H1 (cell line): Measurements from ENCODE around the gene DRAP1. TPM values are rescaled to one million over a fixed set of nuclear protein-coding genes. Genes with fewer than 3 reads are reported as not detected.

Source experiments
- CTCF ChIA-PET: fragments of 300-600 bp; sonication (Branson Sonifier 250); formaldehyde crosslinking; loops from one replicate; lab custom pipeline; 2021; ENCODE audit not compliant: partially characterized antibody; lab: Charles Lee
- POLR2A ChIA-PET: fragments of 300-600 bp; sonication (Branson Sonifier 250); formaldehyde crosslinking; loops from one replicate; lab custom pipeline; 2021; ENCODE audit warnings: inconsistent platforms; ENCODE audit not compliant: partially characterized antibody; lab: Charles Lee
- DNase-seq, 2 experiments: peaks; one replicate each; pipeline versions ENCODE4 v3.0.0 to v3.0.0-alpha.2; 2010 to 2022; ENCODE audit warnings: low spot score in 2 of 2, low read depth in 1 of 2, mixed read lengths in 1 of 2
- FAIRE-seq: peaks from 2 replicates; lab custom pipeline; 2011; peaks lifted over from hg19 to GRCh38; lab: Jason Lieb, UNC
- H2AFZ ChIP-seq: 2 replicates; pipeline ENCODE4 v1.8.1; 2012; ENCODE audit warnings: low read length, inconsistent platforms
- H2AK5ac ChIP-seq: 2 replicates; pipeline ENCODE4 v1.6.1; 2013; ENCODE audit warnings: low read depth, low read length
- H2BK120ac ChIP-seq: replicated peaks from 2 replicates; pipeline ENCODE3; 2013; ENCODE audit warnings: low read depth, low read length, inconsistent platforms
- H2BK12ac ChIP-seq: 2 replicates; pipeline ENCODE4 v1.6.1; 2013; ENCODE audit warnings: low read depth, low read length
- H2BK15ac ChIP-seq: 2 replicates; pipeline ENCODE4 v1.6.1; 2013; ENCODE audit warnings: low read length
- H2BK20ac ChIP-seq: 2 replicates; pipeline ENCODE4 v1.6.1; 2013; ENCODE audit warnings: low read length
- H2BK5ac ChIP-seq: 2 replicates; pipeline ENCODE4 v1.6.1; 2013; ENCODE audit warnings: low read depth, low read length
- H3K14ac ChIP-seq: 2 replicates; pipeline ENCODE4 v1.6.1; 2013; ENCODE audit warnings: inconsistent platforms; ENCODE audit not compliant: insufficient read length
- H3K18ac ChIP-seq: 2 replicates; pipeline ENCODE4 v1.6.1; 2013; ENCODE audit warnings: low read length; ENCODE audit errors: extremely low read depth
- H3K23ac ChIP-seq: 2 replicates; pipeline ENCODE4 v1.6.1; 2013; ENCODE audit warnings: inconsistent platforms; ENCODE audit not compliant: insufficient read length
- H3K23me2 ChIP-seq: 2 replicates; pipeline ENCODE4 v1.6.1; 2013; ENCODE audit warnings: low read depth, low read length
- H3K27ac ChIP-seq: 2 replicates; pipeline ENCODE4 v1.6.1; 2011; ENCODE audit warnings: low read depth, low read length, inconsistent platforms
- H3K27me3 ChIP-seq, 4 experiments: replicated peaks in 1 of 4; 1 replicate in 1 of 4; 2 replicates in 3 of 4; pipeline versions ENCODE4 v1.6.1 to v1.8.1; 2011 to 2013; ENCODE audit warnings: low read length in 3 of 4, mild to moderate bottlenecking in 3 of 4, inconsistent platforms in 2 of 4, mixed read lengths in 2 of 4, moderate library complexity in 1 of 4; ENCODE audit not compliant: control insufficient read depth in 3 of 4, insufficient read depth in 3 of 4; ENCODE audit errors: extremely low read depth in 1 of 4
- H3K36me3 ChIP-seq, 4 experiments: 2 replicates each; pipeline versions ENCODE4 v1.6.1 to v1.8.1; 2011 to 2013; ENCODE audit warnings: mild to moderate bottlenecking in 4 of 4, low read length in 3 of 4, moderate library complexity in 2 of 4, control low read depth in 1 of 4, inconsistent platforms in 1 of 4; ENCODE audit not compliant: insufficient read depth in 4 of 4, control insufficient read depth in 2 of 4
- H3K4ac ChIP-seq: replicated peaks from 2 replicates; pipeline ENCODE3; 2013; ENCODE audit warnings: low read length, low read depth, mixed read lengths, inconsistent platforms; ENCODE audit not compliant: insufficient read length
- H3K4me1 ChIP-seq, 4 experiments: replicated peaks in 1 of 4; 1 replicate in 1 of 4; 2 replicates in 3 of 4; pipeline versions ENCODE4 v1.6.1 to v1.8.1; 2011 to 2013; ENCODE audit warnings: low read length in 3 of 4, inconsistent platforms in 2 of 4, mixed read lengths in 1 of 4; ENCODE audit not compliant: insufficient read depth in 4 of 4, control insufficient read depth in 3 of 4
- H3K4me2 ChIP-seq, 2 experiments: 2 replicates each; pipeline versions ENCODE4 v1.6.1 to v1.8.1; 2011 to 2013; ENCODE audit warnings: low read depth in 2 of 2, low read length in 2 of 2, control low read depth in 1 of 2, inconsistent platforms in 1 of 2, mild to moderate bottlenecking in 1 of 2; ENCODE audit not compliant: insufficient read depth in 1 of 2
- H3K4me3 ChIP-seq, 4 experiments: fragments of 200-600, 300-600 bp in 1 of 4; sonication (generic), shearing (Covaris generic), sonication (Bioruptor Twin) in 1 of 4; 2 replicates each; pipeline versions ENCODE4 v1.5.1 to v1.8.1; 2011 to 2016; ENCODE audit warnings: low read length in 4 of 4, low read depth in 3 of 4, control low read depth in 2 of 4, inconsistent platforms in 2 of 4, mild to moderate bottlenecking in 2 of 4, mixed read lengths in 1 of 4, moderate library complexity in 1 of 4; ENCODE audit not compliant: insufficient read depth in 2 of 4; ENCODE audit errors: extremely low read depth in 1 of 4
- H3K56ac ChIP-seq: replicated peaks from 2 replicates; pipeline ENCODE3; 2013; ENCODE audit warnings: low read depth, mild to moderate bottlenecking, mixed read lengths, low read length, inconsistent platforms; ENCODE audit not compliant: insufficient read length
- H3K79me1 ChIP-seq: 2 replicates; pipeline ENCODE4 v1.6.1; 2013; ENCODE audit warnings: low read depth, low read length, control low read depth
- H3K79me2 ChIP-seq, 2 experiments: 2 replicates each; pipeline versions ENCODE4 v1.6.1 to v1.8.1; 2012 to 2013; ENCODE audit warnings: low read length in 2 of 2, mild to moderate bottlenecking in 2 of 2, inconsistent platforms in 1 of 2; ENCODE audit not compliant: insufficient read depth in 2 of 2, control insufficient read depth in 1 of 2
- H3K9ac ChIP-seq, 4 experiments: replicated peaks in 1 of 4; 1 replicate in 1 of 4; 2 replicates in 3 of 4; pipeline versions ENCODE4 v1.6.1 to v1.8.1; 2011 to 2013; ENCODE audit warnings: low read depth in 3 of 4, low read length in 3 of 4, control low read depth in 2 of 4, mild to moderate bottlenecking in 2 of 4, moderate library complexity in 2 of 4, inconsistent platforms in 1 of 4; ENCODE audit errors: extremely low read depth in 1 of 4
- H3K9me3 ChIP-seq, 2 experiments: 2 replicates each; pipeline versions ENCODE4 v1.6.1 to v1.8.1; 2012 to 2013; ENCODE audit warnings: mild to moderate bottlenecking in 2 of 2, moderate library complexity in 2 of 2, control low read depth in 1 of 2, inconsistent platforms in 1 of 2, low read depth in 1 of 2, low read length in 1 of 2, mixed read lengths in 1 of 2; ENCODE audit not compliant: insufficient read depth in 2 of 2
- H4K20me1 ChIP-seq, 2 experiments: replicated peaks in 1 of 2; 2 replicates each; pipeline versions ENCODE3 to v1.8.1; 2011 to 2013; ENCODE audit warnings: inconsistent platforms in 2 of 2, low read length in 2 of 2, mild to moderate bottlenecking in 1 of 2; ENCODE audit not compliant: insufficient read depth in 2 of 2, control insufficient read depth in 1 of 2
- H4K5ac ChIP-seq: 2 replicates; pipeline ENCODE4 v1.6.1; 2013; ENCODE audit warnings: low read length, low read depth, mixed read lengths, inconsistent platforms; ENCODE audit not compliant: insufficient read length
- H4K8ac ChIP-seq: 2 replicates; pipeline ENCODE4 v1.8.0; 2013; ENCODE audit warnings: mild to moderate bottlenecking, moderate library complexity, low read length, inconsistent platforms; ENCODE audit not compliant: insufficient read depth; ENCODE audit errors: extremely low read depth
- H4K91ac ChIP-seq: replicated peaks from 2 replicates; pipeline ENCODE3; 2013; ENCODE audit warnings: low read length, mixed read lengths, inconsistent platforms; ENCODE audit not compliant: insufficient read length
- BACH1 ChIP-seq: IDR thresholded peaks from 2 replicates; pipeline ENCODE4 v1.6.1; 2012; ENCODE audit warnings: low read length, improper control_type of control experiment
- WGBS, 2 experiments: shearing (Covaris generic) in 1 of 2; methylation state at CpG; one replicate each; pipeline versions ENCODE4 v1.1.6 to v1.1.7; 2013 to 2015; ENCODE audit warnings: low lambda C conversion rate in 2 of 2, mixed read lengths in 2 of 2, inconsistent platforms in 1 of 2, low coverage in 1 of 2, missing lambda C conversion rate in 1 of 2; ENCODE audit not compliant: insufficient replicate concordance in 2 of 2, insufficient coverage in 1 of 2, insufficient read length in 1 of 2; ENCODE audit errors: extremely low coverage in 1 of 2, missing lambda C conversion rate in 1 of 2; 5-methylcytosine and 5-hydroxymethylcytosine counted together
- polyA plus RNA-seq, 7 experiments: library from polyadenylated mRNA; depleted of rRNA in 3 of 7; stranded (reverse) in 5 of 7; unstranded in 2 of 7; fragments of >200 nt in 5 of 7; fragments of 200-250 nt in 2 of 7; gene quantifications; 1 replicate in 5 of 7; 2 replicates in 1 of 7; 4 replicates in 1 of 7; pipeline versions ENCODE4 v1.2.1 to v1.2.3, GENCODE V29; 2011 to 2013; ENCODE audit warnings: missing spikeins in 2 of 7, mixed read lengths in 2 of 7
- total RNA-seq: library from RNA; stranded (reverse); fragmentation: NEBNext Ultra II Directional; extraction: Animal tissue kit (Norgen Biotek cat#: 25700); gene quantifications from 2 replicates; pipeline ENCODE4 v1.2.1, GENCODE V29; 2021
- TF ChIP-seq, protein P1 (sequence below), 3 experiments: IDR thresholded peaks; 1 replicate in 2 of 3; 2 replicates in 1 of 3; pipeline versions ENCODE4 v1.5.1 to v1.6.1; 2011; ENCODE audit warnings: low read length in 3 of 3, mild to moderate bottlenecking in 3 of 3, inconsistent platforms in 2 of 3, low read depth in 1 of 3, moderate library complexity in 1 of 3; ENCODE audit not compliant: insufficient read depth in 1 of 3; ENCODE audit errors: control extremely low read depth in 1 of 3

Gene DRAP1
- total and polyA plus RNA-seq, 2 of the 8 experiments (the other 6 are each of a cell fraction or from before 2014, with no cell fraction given) = 62.5 to 98.7 TPM

DNA sequence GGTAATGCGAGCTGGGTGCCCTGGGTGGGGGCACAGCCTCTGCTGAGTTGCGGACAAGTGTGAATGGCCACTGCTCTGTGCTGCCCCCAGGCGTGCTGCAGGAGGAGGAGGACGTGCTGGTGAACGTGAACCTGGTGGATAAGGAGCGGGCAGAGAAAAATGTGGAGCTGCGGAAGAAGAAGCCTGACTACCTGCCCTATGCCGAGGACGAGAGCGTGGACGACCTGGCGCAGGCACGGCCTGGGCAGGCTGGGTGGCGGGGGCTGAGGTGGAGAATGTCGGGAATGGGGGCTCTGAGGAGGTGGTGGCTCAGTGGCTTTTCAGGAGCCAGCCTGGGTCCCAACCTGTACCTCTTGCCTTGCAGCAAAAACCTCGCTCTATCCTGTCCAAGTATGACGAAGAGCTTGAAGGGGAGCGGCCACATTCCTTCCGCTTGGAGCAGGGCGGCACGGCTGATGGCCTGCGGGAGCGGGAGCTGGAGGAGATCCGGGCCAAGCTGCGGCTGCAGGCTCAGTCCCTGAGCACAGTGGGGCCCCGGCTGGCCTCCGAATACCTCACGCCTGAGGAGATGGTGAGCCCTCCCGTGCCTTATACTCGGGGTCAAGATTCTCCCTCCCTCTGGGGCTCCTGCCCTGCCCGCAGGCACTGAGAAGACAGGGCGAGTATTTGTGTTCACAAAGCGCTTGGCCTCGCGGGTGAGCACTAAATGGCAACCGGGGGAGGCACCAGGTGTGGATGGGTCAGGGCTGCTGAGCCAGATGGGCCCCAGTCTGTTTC, 46.9 kb downstream of the DRAP1 start:
- Histone ChIP-seq H3K4me2 (no peak overlapping the region), H3K56ac (no peak overlapping the region), H3K79me1 (peaks cover 9% of the 10 kb centered on the region), H3K4me1 (peaks cover 0 to 7% (median 2%) of the 10 kb centered on the region in 4 experiments; a peak in 2 of 7 replicates), H3K14ac (no peak overlapping the region), H2BK5ac (no peak overlapping the region), H4K5ac (no peak overlapping the region), H3K27ac (no peak overlapping the region), H3K4me3 (no peak overlapping the region), H2BK12ac (no peak overlapping the region), H3K27me3 (no peaks in the 10 kb centered on the region), H2BK120ac (no peak overlapping the region), H3K79me2 (peaks cover 11 to 21% of the 10 kb centered on the region in 2 experiments), H3K9ac (no peak overlapping the region), H3K4ac (no peak overlapping the region), H3K36me3 (peaks cover 12 to 47% (median 35%) of the 10 kb centered on the region in 4 experiments), H4K8ac (peak overlapping the region; percentile 35; the same call in 1 of the 2 replicates), H2BK15ac (no peak overlapping the region), H3K23ac (no peak overlapping the region), H2AFZ (no peak overlapping the region), H4K91ac (no peak overlapping the region), H2AK5ac (no peak overlapping the region), H2BK20ac (no peak overlapping the region), H3K9me3 (no peaks in the 10 kb centered on the region), H3K18ac (no peak overlapping the region), H3K23me2 (peaks cover 10% of the 10 kb centered on the region; the same call in 1 of the 2 replicates), H4K20me1 (peaks cover 1 to 11% of the 10 kb centered on the region in 2 experiments)
- TF ChIP-seq, protein P1, sequence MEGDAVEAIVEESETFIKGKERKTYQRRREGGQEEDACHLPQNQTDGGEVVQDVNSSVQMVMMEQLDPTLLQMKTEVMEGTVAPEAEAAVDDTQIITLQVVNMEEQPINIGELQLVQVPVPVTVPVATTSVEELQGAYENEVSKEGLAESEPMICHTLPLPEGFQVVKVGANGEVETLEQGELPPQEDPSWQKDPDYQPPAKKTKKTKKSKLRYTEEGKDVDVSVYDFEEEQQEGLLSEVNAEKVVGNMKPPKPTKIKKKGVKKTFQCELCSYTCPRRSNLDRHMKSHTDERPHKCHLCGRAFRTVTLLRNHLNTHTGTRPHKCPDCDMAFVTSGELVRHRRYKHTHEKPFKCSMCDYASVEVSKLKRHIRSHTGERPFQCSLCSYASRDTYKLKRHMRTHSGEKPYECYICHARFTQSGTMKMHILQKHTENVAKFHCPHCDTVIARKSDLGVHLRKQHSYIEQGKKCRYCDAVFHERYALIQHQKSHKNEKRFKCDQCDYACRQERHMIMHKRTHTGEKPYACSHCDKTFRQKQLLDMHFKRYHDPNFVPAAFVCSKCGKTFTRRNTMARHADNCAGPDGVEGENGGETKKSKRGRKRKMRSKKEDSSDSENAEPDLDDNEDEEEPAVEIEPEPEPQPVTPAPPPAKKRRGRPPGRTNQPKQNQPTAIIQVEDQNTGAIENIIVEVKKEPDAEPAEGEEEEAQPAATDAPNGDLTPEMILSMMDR (IDR thresholded peaks at IDR 0.05; ENCODE audit: control extremely low read depth in 1 of 3, insufficient read depth in 1 of 3, low read depth in 1 of 3, low read length in 3 of 3) = peak in 1 of 3 experiments; percentile 27; a peak in 1 of 4 replicates
- TF ChIP-seq BACH1 = no peak
- no peak for DNase-seq
- POLR2A ChIA-PET = interaction anchor here (0.9 to 2.4 kb wide), 8 partner anchors 9 to 107 kb away, joined by 3 to 7 read pairs (median 3); no protein-coding TSS in a partner anchor
- no peak for FAIRE-seq
- CTCF ChIA-PET = interaction anchor here (0.6 to 1.6 kb wide), 8 partner anchors 20 to 189 kb away, joined by 3 to 4 read pairs (median 4); partner anchors contain the start of genes CCDC85B, FIBP and MUS81
- WGBS, 2 experiments = 96% methylated on average over 35 of the region's 36 CpGs; no CpG with 5 or more reads in 1 of the 2 experiments
